Mononuclear cell (primary cell): ENCODE results near the gene PURA. TPM values are rescaled to one million over a fixed set of nuclear protein-coding genes. Genes with fewer than 3 reads are reported as not detected.

ENCODE experiments used
- H3K27me3 ChIP-seq: 2 replicates; pipeline ENCODE4 v1.6.0; 2011; ENCODE audit warnings: low read length, control low read depth; ENCODE audit not compliant: insufficient read depth
- H3K4me1 ChIP-seq: 2 replicates; pipeline ENCODE4 v1.5.1; 2011; ENCODE audit warnings: mild to moderate bottlenecking, low read length, control low read depth; ENCODE audit not compliant: insufficient read depth
- H3K4me3 ChIP-seq: 2 replicates; pipeline ENCODE4 v1.5.1; 2011; ENCODE audit warnings: mild to moderate bottlenecking, low read length, moderate library complexity
- H3K9me3 ChIP-seq: 2 replicates; pipeline ENCODE4 v1.5.1; 2011; ENCODE audit warnings: low read depth, mild to moderate bottlenecking, control low read depth, low read length
- total RNA-seq: library from RNA; depleted of rRNA; stranded (reverse); fragments of >200 nt; gene quantifications from one replicate; pipeline ENCODE4 v1.2.3, GENCODE V29; 2012

Gene PURA
- total RNA-seq, 1 donor, result 6.5 TPM

GRCh38 chr5:140157032-140157781, 43.3 kb downstream of the PURA start:
- H3K4me3 ChIP-seq, result no peak overlapping the region
- H3K27me3 ChIP-seq, result no peaks in the 10 kb centered on the region
- no peaks in the 10 kb centered on the region for H3K9me3 ChIP-seq
- peaks cover 10% of the 10 kb centered on the region for H3K4me1 ChIP-seq

GRCh38 chr5:140159014-140159927, 45.4 kb downstream of the PURA start:
- Histone ChIP-seq H3K4me3 (no peak overlapping the region), H3K4me1 (peaks cover 10% of the 10 kb centered on the region), H3K27me3 (no peaks in the 10 kb centered on the region), H3K9me3 (no peaks in the 10 kb centered on the region)

- H3K9me3 ChIP-seq, result no peaks in the 10 kb centered on the region
- H3K27me3 ChIP-seq, result no peaks in the 10 kb centered on the region
- peaks cover 14% of the 10 kb centered on the region for H3K4me1 ChIP-seq
- H3K4me3 ChIP-seq, result no peak overlapping the region
These were observed 48.4 kb downstream of the PURA start for GRCh38 chr5:140162275-140162674.

- H3K4me3 ChIP-seq, result no peak overlapping the region
- H3K9me3 ChIP-seq, result no peaks in the 10 kb centered on the region
- H3K27me3 ChIP-seq, result no peaks in the 10 kb centered on the region
- peaks cover 13% of the 10 kb centered on the region for H3K4me1 ChIP-seq
These were observed 48.9 kb downstream of the PURA start for GRCh38 chr5:140162781-140163180.

- Histone ChIP-seq H3K27me3 (no peaks in the 10 kb centered on the region), H3K4me1 (peaks cover 17% of the 10 kb centered on the region), H3K4me3 (no peak overlapping the region), H3K9me3 (no peaks in the 10 kb centered on the region)
These were observed 51.4 kb downstream of the PURA start for GRCh38 chr5:140165101-140165922.

- Histone ChIP-seq H3K4me3 (no peak overlapping the region), H3K27me3 (no peaks in the 10 kb centered on the region), H3K4me1 (peaks cover 17% of the 10 kb centered on the region), H3K9me3 (no peaks in the 10 kb centered on the region)
These were observed 52.0 kb downstream of the PURA start for GRCh38 chr5:140165923-140166270.

- Histone ChIP-seq H3K27me3 (no peaks in the 10 kb centered on the region), H3K4me3 (no peak overlapping the region), H3K9me3 (no peaks in the 10 kb centered on the region), H3K4me1 (peaks cover 17% of the 10 kb centered on the region)
These were observed 53.0 kb downstream of the PURA start for GRCh38 chr5:140166911-140167310.

- Histone ChIP-seq H3K4me3 (no peak overlapping the region), H3K27me3 (no peaks in the 10 kb centered on the region), H3K9me3 (no peaks in the 10 kb centered on the region), H3K4me1 (peaks cover 17% of the 10 kb centered on the region)
These were observed 54.5 kb downstream of the PURA start for GRCh38 chr5:140168371-140168770.

- H3K27me3 ChIP-seq, result no peaks in the 10 kb centered on the region
- H3K9me3 ChIP-seq, result no peaks in the 10 kb centered on the region
- H3K4me1 ChIP-seq, result peaks cover 19% of the 10 kb centered on the region
- H3K4me3 ChIP-seq, result no peak overlapping the region
These were observed 55.5 kb downstream of the PURA start for GRCh38 chr5:140169410-140169809.

- no peak overlapping the region for H3K4me3 ChIP-seq
- H3K9me3 ChIP-seq, result no peaks in the 10 kb centered on the region
- H3K4me1 ChIP-seq, result peaks cover 20% of the 10 kb centered on the region
- H3K27me3 ChIP-seq, result no peaks in the 10 kb centered on the region
These were observed 58.6 kb downstream of the PURA start for GRCh38 chr5:140172483-140172882.

GRCh38 chr5:140174014-140174413, 60.1 kb downstream of the PURA start:
- H3K4me3 ChIP-seq, result no peak overlapping the region
- no peaks in the 10 kb centered on the region for H3K9me3 ChIP-seq
- peaks cover 20% of the 10 kb centered on the region for H3K4me1 ChIP-seq
- H3K27me3 ChIP-seq, result no peaks in the 10 kb centered on the region

- peak within 1 kb of the TSS; percentile 88 for H3K4me3 ChIP-seq
- no peaks in the 10 kb centered on the region for H3K9me3 ChIP-seq
- H3K4me1 ChIP-seq, result peaks cover 16% of the 10 kb centered on the region
- no peaks in the 10 kb centered on the region for H3K27me3 ChIP-seq
These were observed 60.8 kb downstream of the PURA start, which contains the start of gene CYSTM1 for GRCh38 chr5:140174465-140175366. CYSTM1 (plus strand) TSS chr5:140175188; CDS start chr5:140194466, 19,278 bp downstream.
